Amniotic epithelial cell (primary cell): ENCODE data around the gene NTMT1.
A peak's percentile ranks its signal among the peaks of the same experiment; 100 is the strongest.

Experiments used
- DNase-seq: peaks from one replicate; pipeline ENCODE4 v3.0.0-alpha.2; 2010; ENCODE audit warnings: low read depth

NTMT1 gene

GRCh38 chr9:129637102-129637501, 11.1 kb downstream of the NTMT1 start:
- DNase-seq = no peak

GRCh38 chr9:129637673-129638439, 11.9 kb downstream of the NTMT1 start:
- DNase-seq = no peak

DNA sequence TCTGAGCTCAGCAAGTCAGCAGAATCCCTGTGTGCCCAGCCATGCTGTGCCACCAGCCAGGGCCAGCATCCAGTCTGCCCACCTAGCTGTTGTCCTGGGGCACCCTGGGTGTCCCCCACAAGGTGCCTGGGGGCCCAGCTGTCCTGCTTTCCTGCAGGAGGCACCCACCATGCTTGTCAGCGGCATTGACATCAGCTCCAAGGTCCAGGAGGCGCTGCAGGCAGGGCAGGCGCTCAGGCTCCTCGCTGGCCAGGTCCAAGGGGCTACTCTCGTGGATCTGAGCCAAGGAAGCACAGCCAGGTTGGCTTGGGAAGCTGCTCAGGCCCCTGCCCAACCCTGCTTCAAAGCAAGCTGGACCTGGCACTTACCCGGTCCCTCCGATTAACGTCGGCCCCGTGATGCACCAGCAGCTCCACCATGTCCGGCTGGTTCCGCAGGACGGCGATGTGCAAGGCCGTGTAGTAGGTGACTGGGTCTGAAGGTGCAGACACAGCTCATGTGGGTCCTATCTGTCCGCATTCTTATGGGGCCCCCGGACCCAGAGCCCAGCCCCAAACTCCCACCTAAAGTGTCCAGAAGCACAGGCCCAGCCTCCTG, 13.2 kb downstream of the NTMT1 start:
- DNase-seq = no peak

GRCh38 chr9:129639756-129640085, 13.8 kb downstream of the NTMT1 start:
- no peak for DNase-seq

- peak; percentile 79 for DNase-seq
Measured at GRCh38 chr9:129640086-129640870, 14.3 kb downstream of the NTMT1 start.

DNA sequence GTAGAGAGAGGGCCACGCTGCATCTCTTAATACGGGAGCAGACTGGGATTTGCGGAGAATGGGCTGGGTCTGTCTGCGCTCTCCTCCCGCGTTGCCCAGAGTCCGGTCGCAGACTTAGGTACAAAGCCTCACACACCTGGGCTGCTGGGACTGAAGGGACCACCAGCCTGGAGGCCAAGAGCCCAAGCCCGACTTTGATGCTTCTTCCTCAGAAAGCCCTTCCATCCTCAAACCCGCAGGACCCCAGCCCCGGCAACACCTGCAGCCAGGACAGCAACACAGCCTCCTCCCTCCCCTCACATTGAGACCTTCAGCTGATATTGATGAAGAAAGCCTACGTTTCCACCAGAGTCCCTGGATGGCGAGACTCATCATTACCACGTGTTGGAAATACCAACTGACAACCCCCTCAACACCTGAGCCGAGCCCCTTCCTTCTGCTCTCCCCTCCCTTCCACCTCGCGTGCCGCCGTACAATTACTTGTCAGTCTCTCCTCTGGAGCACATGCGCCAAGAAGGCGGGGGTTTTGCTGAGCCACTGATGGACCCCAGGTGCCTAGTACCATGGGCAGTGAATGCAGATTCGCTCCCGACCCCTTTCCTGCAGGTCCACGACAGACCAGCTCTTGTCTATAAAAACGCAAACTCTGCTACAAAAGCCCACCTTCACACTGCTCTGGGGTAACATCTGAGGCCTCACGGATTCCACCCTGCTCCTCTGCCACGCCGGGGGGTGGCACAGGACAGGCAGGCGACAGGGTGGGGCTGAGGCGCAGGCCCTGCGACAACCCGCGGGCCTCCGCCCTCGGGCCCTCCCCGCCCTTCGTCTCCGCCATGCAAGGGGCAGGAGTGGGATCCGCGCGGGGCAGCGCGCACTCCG, 15.1 kb downstream of the NTMT1 start:
- no peak for DNase-seq

DNA sequence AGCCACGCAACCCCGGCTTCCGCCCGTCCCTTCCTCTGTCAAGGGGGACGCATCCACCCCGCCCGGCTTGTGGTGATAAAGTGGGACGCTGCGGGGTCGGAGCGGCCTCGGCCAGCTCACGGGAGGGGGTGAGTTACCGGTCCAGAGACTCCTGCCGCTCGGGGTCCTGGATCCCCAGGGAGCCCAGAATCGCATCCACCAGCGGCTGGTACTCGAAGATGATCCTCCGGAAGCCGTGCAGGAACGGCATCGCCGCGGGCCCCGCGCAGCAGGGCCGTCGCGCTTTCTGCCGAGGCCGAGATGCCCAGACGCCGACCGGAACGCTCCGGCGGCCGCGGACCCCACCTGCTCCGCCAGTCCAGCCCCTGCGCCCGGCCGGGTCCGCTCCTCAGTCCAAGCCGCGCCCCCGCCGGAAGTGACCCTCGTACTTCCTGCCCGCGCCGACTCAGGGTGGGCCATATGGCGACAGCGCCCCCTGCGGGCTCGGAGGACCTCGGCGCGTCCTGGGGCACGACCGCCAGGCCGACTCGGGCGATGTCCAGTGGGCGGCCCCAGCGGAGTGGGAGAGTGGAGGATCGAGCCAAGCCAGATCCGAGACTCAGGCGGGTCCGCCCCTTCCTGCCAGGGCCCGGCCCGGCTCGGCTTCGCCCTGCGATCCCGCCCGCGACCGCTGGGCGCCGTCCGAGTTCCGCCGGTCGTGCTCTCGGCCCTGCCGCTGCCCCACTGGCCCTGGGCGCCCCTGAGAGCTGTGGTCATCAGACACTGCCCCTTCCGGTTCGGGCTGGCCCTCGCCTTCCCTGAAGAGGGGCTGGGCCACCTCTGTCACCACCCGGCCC, 16.0 kb downstream of the NTMT1 start, which contains the start of gene ASB6:
Gene ASB6, minus strand, starts transcription at position 402 of the 836 bp plus-strand sequence. Its CDS starts 152 bp downstream, at position 250.
- DNase-seq = peak; percentile 94

GRCh38 chr9:129643706-129644105, 17.7 kb downstream of the NTMT1 start:
- DNase-seq = no peak

DNA sequence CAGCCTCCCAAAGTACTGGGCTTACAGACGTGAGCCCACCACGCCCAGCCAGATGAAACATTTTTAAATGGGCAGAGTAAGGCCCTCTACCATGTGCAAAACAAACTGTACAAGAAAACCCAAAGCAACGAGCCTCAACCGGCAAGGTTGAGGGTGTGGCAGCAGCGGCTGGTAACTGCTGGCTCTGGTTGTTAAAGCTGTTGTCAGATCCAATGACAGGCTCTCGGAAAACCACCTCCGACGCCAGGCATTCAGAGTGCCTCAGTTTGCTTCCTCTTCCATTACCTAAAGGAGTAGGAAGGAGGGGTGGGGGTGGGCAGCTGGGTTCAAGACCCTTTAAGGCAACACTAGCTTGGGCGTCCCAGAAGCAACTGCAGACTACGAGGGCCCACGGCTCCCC, 18.4 kb downstream of the NTMT1 start:
- DNase-seq = no peak

GRCh38 chr9:129644902-129645301, 18.9 kb downstream of the NTMT1 start:
- no peak for DNase-seq

DNA sequence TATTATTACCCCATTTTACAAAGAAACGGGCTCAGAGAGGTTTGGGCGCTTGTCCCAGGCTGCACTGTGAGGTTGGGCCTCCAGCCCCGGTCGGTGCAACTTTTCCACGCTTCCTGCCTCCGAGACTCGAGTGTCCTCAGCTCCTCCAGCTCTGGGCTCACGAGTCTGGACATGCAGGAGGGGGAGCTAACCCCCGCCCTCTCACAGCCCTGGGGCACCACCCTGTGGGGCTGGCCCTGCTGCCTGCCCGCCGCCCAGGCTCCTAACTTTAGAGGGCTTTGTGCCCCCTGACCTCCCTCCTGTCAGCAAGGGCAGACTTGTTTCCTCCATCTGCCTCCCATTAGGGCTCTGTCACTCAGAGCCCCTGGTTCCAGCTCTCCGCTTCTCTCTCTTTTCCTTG, 20.3 kb downstream of the NTMT1 start:
- no peak for DNase-seq

DNA sequence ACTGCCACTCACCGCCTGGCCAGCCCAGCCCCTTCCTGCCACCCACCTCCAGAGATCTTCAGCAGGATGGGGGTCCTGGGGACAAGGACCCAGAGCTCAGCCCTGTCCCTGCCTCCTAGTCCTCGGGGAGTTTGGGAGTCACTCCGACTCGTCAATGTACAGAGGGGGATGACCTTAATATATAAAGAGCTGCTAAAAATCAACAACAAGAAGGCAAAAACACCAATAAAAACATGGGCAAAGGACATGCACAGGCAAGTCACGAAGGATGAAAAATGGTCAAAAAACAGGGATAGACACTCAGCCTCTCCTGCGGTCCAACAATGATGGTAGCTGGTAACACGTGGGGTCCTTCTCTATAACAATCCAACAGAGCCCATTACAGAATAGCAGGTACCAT, 20.7 kb downstream of the NTMT1 start:
- no peak for DNase-seq

GRCh38 chr9:129647635-129648034, 21.7 kb downstream of the NTMT1 start:
- DNase-seq = no peak

- no peak for DNase-seq
Measured at GRCh38 chr9:129648092-129648763, 22.3 kb downstream of the NTMT1 start.

- DNase-seq = no peak
Measured at GRCh38 chr9:129648764-129649115, 22.8 kb downstream of the NTMT1 start.

- no peak for DNase-seq
Measured at GRCh38 chr9:129649726-129650679, 24.0 kb downstream of the NTMT1 start.

DNA sequence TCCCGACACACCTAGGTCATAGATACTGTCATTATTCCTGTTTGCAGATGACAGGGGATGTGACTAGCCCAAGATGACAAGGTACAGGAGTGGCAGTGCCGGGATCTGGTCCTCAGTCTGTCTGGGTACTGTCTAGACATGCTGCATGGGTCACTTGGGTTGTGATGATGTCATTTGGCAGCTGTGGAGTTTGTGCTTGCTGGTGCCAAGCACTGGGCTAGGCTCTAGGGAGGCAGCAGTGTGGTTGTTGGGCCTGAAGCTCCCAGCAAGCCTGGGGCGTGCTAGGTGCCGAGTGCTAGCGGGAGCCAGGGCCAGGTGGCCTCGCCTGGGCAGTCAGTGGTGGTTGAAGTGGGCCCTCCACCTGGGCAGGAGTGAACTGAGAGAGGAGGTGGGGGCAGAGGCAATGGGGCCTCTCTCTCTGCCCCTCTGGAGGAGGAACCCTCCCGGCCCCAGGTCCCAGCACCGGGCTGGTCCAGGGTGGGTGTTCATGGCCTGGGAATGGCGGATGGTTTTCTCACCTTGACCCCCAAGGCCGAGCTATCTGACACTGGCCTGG, 24.8 kb downstream of the NTMT1 start:
- DNase-seq = no peak

DNA sequence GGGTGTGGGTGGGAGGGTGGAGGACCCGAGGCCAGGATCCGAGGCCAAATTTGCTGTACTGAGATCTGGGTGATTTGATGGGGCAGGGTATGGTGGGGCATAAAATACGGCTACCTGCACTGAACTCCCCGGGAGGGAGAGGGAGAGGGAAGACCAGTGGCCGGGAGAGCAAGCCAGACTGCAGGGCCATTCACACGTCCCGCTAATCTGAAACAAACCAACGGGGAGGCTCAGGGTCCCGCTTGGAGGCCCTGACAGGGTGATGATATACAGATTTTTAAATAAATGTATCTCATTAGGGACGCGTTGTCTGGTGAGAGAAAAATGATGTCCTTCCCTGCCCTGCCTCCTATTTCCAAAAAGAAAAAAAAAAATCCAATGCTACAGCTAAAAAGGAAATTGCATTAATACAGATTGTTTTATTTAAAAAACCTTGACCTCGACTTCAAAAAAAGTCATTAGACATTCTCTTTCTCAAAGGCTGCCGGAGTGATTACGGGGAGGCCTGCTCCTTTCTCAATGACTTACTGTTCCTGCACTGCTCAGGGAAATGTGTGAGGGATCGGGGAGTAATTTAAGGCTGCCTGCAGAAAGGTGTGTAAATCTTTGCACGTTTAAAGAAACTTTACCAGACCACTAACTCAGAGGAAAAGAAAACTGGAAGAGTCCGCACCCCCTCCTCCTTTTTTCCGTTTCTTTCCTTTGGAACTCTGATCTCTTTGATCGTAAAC, 28.0 kb downstream of the NTMT1 start:
- DNase-seq = peak; percentile 14
